ENCODE data around the gene BIN2. TPM values are rescaled to one million over a fixed set of nuclear protein-coding genes. Genes with fewer than 3 reads are reported as not detected.
"Not testable (repeated sequence)": the region's sequence is repeated elsewhere in the genome, so short reads cannot be mapped to it uniquely, and the experiment has no call there.

Gene BIN2
- total RNA-seq, 1 experiment from 2014 or later = 0.39 TPM

DNA sequence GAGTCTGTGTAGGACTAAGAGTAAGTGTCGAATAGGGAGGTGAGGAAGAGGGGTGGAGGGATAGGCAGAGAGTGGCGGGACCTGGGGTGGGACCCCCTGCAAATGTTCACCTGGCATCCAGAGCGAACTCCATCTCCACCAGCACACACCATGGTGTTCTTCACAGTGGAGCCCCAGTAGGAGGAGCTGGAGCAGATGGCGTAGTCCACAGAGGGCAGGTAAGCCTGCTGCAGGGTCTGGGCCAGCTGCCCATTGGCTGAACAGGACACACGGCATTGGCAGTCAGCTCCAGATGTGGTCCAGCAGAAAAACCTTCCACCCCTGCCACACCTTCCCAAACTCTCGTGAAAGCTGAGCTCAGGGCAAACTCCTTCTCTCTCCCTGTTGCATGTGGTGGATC lies 15.8 kb upstream of the BIN2 start:
- Histone ChIP-seq H3K36me3 (ENCODE audit: control insufficient read depth, insufficient read depth, low read length) (no peaks in the 10 kb centered on the region), H3K9me3 (ENCODE audit: control insufficient read depth, insufficient read depth, low read depth, low read length) (no peaks in the 10 kb centered on the region), H3K27me3 (ENCODE audit: control insufficient read depth, insufficient read depth, low read length) (no peaks in the 10 kb centered on the region), H3K4me1 (ENCODE audit: control insufficient read depth, insufficient read depth, low read length) (no peaks in the 10 kb centered on the region), H3K27ac (ENCODE audit: low read length) (no peak overlapping the region), H3K4me3 (ENCODE audit: low read depth in 2 of 2, low read length in 2 of 2) (no peak overlapping the region)
- ChIA-PET POLR2A (no interaction called here), CTCF (no interaction called here)
- no TSS peak for BruUV-seq (replicated peaks)
- DNase-seq (ENCODE audit: low read depth, low spot score) (no peak), ATAC-seq (no peak)
- in situ Hi-C loops (cut with HindIII; ENCODE audit: low pct_unique_long_range_greater_than_20kb, low sequenced_read_pairs) (no loop called here), intact Hi-C loops (cut with micrococcal nuclease; ENCODE audit: unreplicated experiment) (loop anchor here (5.0 kb wide), 1 partner anchor 72 kb away; no protein-coding TSS in a partner anchor)
- TF ChIP-seq POLR2AphosphoS5 (IDR thresholded peaks at IDR 0.05; ENCODE audit: low read depth, low read length) (no peak), TCF7L2 (IDR thresholded peaks at IDR 0.05; ENCODE audit: low read depth, low read length) (no peak), SIN3A (IDR thresholded peaks at IDR 0.05; ENCODE audit: borderline replicate concordance, insufficient read depth, low read depth, low read length) (no peak)
- TF ChIP-seq, protein P1, sequence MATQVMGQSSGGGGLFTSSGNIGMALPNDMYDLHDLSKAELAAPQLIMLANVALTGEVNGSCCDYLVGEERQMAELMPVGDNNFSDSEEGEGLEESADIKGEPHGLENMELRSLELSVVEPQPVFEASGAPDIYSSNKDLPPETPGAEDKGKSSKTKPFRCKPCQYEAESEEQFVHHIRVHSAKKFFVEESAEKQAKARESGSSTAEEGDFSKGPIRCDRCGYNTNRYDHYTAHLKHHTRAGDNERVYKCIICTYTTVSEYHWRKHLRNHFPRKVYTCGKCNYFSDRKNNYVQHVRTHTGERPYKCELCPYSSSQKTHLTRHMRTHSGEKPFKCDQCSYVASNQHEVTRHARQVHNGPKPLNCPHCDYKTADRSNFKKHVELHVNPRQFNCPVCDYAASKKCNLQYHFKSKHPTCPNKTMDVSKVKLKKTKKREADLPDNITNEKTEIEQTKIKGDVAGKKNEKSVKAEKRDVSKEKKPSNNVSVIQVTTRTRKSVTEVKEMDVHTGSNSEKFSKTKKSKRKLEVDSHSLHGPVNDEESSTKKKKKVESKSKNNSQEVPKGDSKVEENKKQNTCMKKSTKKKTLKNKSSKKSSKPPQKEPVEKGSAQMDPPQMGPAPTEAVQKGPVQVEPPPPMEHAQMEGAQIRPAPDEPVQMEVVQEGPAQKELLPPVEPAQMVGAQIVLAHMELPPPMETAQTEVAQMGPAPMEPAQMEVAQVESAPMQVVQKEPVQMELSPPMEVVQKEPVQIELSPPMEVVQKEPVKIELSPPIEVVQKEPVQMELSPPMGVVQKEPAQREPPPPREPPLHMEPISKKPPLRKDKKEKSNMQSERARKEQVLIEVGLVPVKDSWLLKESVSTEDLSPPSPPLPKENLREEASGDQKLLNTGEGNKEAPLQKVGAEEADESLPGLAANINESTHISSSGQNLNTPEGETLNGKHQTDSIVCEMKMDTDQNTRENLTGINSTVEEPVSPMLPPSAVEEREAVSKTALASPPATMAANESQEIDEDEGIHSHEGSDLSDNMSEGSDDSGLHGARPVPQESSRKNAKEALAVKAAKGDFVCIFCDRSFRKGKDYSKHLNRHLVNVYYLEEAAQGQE (IDR thresholded peaks at IDR 0.05; ENCODE audit: insufficient read depth in 1 of 2, low read depth in 2 of 2, low read length in 1 of 2) = no peak
- TF ChIP-seq, protein P2, sequence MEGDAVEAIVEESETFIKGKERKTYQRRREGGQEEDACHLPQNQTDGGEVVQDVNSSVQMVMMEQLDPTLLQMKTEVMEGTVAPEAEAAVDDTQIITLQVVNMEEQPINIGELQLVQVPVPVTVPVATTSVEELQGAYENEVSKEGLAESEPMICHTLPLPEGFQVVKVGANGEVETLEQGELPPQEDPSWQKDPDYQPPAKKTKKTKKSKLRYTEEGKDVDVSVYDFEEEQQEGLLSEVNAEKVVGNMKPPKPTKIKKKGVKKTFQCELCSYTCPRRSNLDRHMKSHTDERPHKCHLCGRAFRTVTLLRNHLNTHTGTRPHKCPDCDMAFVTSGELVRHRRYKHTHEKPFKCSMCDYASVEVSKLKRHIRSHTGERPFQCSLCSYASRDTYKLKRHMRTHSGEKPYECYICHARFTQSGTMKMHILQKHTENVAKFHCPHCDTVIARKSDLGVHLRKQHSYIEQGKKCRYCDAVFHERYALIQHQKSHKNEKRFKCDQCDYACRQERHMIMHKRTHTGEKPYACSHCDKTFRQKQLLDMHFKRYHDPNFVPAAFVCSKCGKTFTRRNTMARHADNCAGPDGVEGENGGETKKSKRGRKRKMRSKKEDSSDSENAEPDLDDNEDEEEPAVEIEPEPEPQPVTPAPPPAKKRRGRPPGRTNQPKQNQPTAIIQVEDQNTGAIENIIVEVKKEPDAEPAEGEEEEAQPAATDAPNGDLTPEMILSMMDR (IDR thresholded peaks at IDR 0.05) = no peak

DNA sequence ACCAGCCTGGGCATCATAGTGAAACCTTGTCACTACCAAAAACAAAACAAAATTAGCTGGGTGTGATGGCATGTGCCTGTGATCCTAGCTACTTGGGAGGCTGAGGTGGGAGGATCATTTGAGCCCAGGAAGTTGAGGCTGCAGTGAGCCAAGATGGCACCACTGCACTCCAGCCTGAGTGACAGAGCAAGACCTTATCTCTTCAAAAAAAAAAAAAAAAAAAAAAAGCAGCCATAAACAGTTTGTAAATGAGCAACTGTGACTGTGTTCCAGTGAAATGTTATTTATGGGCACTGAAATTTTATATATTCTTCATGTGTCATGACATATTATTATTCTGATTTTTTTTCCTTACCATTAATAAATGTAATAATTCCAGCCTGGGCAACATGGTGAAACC lies 13.4 kb upstream of the BIN2 start:
- H3K4me1 ChIP-seq (ENCODE audit: control insufficient read depth, insufficient read depth, low read length); BruUV-seq (replicated peaks); ATAC-seq; DNase-seq (ENCODE audit: low read depth, low spot score); CTCF ChIA-PET; intact Hi-C loops (cut with micrococcal nuclease; ENCODE audit: unreplicated experiment); H3K9me3 ChIP-seq (ENCODE audit: control insufficient read depth, insufficient read depth, low read depth, low read length); POLR2A ChIA-PET; H3K4me3 ChIP-seq (ENCODE audit: low read depth in 2 of 2, low read length in 2 of 2); H3K27ac ChIP-seq (ENCODE audit: low read length); in situ Hi-C loops (cut with HindIII; ENCODE audit: low pct_unique_long_range_greater_than_20kb, low sequenced_read_pairs); H3K27me3 ChIP-seq (ENCODE audit: control insufficient read depth, insufficient read depth, low read length); H3K36me3 ChIP-seq (ENCODE audit: control insufficient read depth, insufficient read depth, low read length): not testable (repeated sequence)

DNA sequence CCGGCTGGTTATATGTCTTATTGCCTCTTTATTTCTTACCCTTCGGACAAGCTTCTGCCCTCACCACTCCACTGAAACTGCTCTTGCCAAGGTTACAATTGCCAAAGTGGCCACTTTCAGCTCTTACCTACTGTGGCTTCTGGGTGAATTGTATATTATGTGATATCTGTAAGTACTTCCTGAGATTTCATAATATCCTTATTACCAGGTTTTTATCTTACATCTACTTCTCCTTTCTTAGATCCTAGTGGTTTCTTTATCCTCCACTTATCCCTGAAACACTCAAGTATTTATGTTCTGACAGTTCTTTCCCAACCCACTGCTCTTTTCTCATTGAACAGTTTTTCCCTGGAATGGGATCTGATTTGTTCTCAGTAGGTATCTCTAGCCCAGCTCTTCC lies 12.0 kb upstream of the BIN2 start:
- H3K9me3 ChIP-seq (ENCODE audit: control insufficient read depth, insufficient read depth, low read depth, low read length) = no peaks in the 10 kb centered on the region
- no peak for ATAC-seq
- no peak overlapping the region for H3K27ac ChIP-seq (ENCODE audit: low read length)
- no peaks in the 10 kb centered on the region for H3K27me3 ChIP-seq (ENCODE audit: control insufficient read depth, insufficient read depth, low read length)
- no peak for DNase-seq (ENCODE audit: low read depth, low spot score)
- in situ Hi-C loops (cut with HindIII; ENCODE audit: low pct_unique_long_range_greater_than_20kb, low sequenced_read_pairs) = no loop called here
- POLR2A ChIA-PET = interaction anchor here (0.6 kb wide), 1 partner anchor 74 kb away, joined by 3 read pairs; no protein-coding TSS in a partner anchor
- no peak overlapping the region for H3K4me3 ChIP-seq (ENCODE audit: low read depth in 2 of 2, low read length in 2 of 2)
- intact Hi-C loops (cut with micrococcal nuclease; ENCODE audit: unreplicated experiment) = no loop called here
- BruUV-seq (replicated peaks) = no TSS peak
- no peak for TF ChIP-seq TCF7L2 (IDR thresholded peaks at IDR 0.05; ENCODE audit: low read depth, low read length)
- TF ChIP-seq SIN3A (IDR thresholded peaks at IDR 0.05; ENCODE audit: borderline replicate concordance, insufficient read depth, low read depth, low read length) = no peak
- TF ChIP-seq POLR2AphosphoS5 (IDR thresholded peaks at IDR 0.05; ENCODE audit: low read depth, low read length) = no peak
- TF ChIP-seq, protein P1 (IDR thresholded peaks at IDR 0.05; ENCODE audit: insufficient read depth in 1 of 2, low read depth in 2 of 2, low read length in 1 of 2) = no peak
- TF ChIP-seq, protein P2 (IDR thresholded peaks at IDR 0.05) = no peak
- no peaks in the 10 kb centered on the region for H3K4me1 ChIP-seq (ENCODE audit: control insufficient read depth, insufficient read depth, low read length)
- CTCF ChIA-PET = interaction anchor here (1.5 kb wide), 1 partner anchor 83 kb away, joined by 5 read pairs; no protein-coding TSS in a partner anchor
- no peaks in the 10 kb centered on the region for H3K36me3 ChIP-seq (ENCODE audit: control insufficient read depth, insufficient read depth, low read length)

Measured in Panc1 (cell line).